ENCODE results near the gene RHBDF1. TPM values are rescaled to one million over a fixed set of nuclear protein-coding genes. Genes with fewer than 3 reads are reported as not detected.

The RHBDF1 gene
- total and polyA plus RNA-seq, 9 of the 15 experiments (the other 6 are each of a cell fraction or from before 2014, with no cell fraction given) = 1.0 to 8.2 (median 4.2) TPM

DNA sequence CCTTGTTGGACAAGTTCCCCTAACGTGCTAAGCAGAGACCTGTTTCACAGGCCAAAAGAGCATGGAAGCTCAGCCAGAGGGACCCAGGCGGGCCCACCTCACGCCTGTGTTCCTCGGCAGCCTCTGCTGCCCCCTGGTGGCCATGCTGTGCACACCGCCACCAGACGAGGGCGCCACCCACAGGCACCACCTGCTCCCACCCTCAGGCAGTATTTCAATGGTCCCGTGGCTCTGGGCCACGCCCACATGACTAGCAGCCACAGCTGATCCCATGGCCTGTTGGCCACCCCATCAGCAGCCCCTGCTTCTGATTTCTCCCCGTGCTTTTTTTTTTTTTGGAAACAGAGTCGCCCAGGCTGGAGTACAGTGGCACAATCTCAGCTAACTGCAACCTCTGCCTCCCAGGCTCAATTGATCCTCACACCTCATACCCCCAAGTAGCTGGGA, 24.5 kb upstream of the RHBDF1 start (continued):
- no peak for TF ChIP-seq ETV6 (IDR thresholded peaks at IDR 0.05; ENCODE audit: borderline replicate concordance in 1 of 2, low read depth in 2 of 2, low read length in 1 of 2)
- TF ChIP-seq ETV6 (CRISPR knock-in tag; IDR thresholded peaks at IDR 0.05; ENCODE audit: borderline replicate concordance) = no peak
- TF ChIP-seq PTRF (tag; IDR thresholded peaks at IDR 0.05) = no peak
- TF ChIP-seq POLR2AphosphoS2 (IDR thresholded peaks at IDR 0.05; ENCODE audit: low read length) = peak; percentile 89; the same call in 1 of the 2 replicates
- peak; percentile 92 for TF ChIP-seq BHLHE40 (IDR thresholded peaks at IDR 0.05; ENCODE audit: low read length)
- peak; percentile 32; the same call in 1 of the 2 replicates for TF ChIP-seq CREB1 (IDR thresholded peaks at IDR 0.05)
- peak; percentile 71; the same call in 1 of the 2 replicates for TF ChIP-seq CREB1 (CRISPR knock-in tag; IDR thresholded peaks at IDR 0.05)
- TF ChIP-seq PRMT5 (CRISPR knock-in tag; IDR thresholded peaks at IDR 0.05) = no peak
- TF ChIP-seq, protein P1, sequence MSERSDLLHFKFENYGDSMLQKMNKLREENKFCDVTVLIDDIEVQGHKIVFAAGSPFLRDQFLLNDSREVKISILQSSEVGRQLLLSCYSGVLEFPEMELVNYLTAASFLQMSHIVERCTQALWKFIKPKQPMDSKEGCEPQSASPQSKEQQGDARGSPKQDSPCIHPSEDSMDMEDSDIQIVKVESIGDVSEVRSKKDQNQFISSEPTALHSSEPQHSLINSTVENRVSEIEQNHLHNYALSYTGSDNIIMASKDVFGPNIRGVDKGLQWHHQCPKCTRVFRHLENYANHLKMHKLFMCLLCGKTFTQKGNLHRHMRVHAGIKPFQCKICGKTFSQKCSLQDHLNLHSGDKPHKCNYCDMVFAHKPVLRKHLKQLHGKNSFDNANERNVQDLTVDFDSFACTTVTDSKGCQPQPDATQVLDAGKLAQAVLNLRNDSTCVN (CRISPR knock-in tag; IDR thresholded peaks at IDR 0.05) = no peak
- no peak for TF ChIP-seq ZSCAN29 (IDR thresholded peaks at IDR 0.05)
- TF ChIP-seq ZNF184 (CRISPR knock-in tag; IDR thresholded peaks at IDR 0.05) = no peak
- TF ChIP-seq GABPA (tag; conservative IDR thresholded peaks at IDR 0.05; ENCODE audit: low read depth) = no peak
- TF ChIP-seq, protein P2, sequence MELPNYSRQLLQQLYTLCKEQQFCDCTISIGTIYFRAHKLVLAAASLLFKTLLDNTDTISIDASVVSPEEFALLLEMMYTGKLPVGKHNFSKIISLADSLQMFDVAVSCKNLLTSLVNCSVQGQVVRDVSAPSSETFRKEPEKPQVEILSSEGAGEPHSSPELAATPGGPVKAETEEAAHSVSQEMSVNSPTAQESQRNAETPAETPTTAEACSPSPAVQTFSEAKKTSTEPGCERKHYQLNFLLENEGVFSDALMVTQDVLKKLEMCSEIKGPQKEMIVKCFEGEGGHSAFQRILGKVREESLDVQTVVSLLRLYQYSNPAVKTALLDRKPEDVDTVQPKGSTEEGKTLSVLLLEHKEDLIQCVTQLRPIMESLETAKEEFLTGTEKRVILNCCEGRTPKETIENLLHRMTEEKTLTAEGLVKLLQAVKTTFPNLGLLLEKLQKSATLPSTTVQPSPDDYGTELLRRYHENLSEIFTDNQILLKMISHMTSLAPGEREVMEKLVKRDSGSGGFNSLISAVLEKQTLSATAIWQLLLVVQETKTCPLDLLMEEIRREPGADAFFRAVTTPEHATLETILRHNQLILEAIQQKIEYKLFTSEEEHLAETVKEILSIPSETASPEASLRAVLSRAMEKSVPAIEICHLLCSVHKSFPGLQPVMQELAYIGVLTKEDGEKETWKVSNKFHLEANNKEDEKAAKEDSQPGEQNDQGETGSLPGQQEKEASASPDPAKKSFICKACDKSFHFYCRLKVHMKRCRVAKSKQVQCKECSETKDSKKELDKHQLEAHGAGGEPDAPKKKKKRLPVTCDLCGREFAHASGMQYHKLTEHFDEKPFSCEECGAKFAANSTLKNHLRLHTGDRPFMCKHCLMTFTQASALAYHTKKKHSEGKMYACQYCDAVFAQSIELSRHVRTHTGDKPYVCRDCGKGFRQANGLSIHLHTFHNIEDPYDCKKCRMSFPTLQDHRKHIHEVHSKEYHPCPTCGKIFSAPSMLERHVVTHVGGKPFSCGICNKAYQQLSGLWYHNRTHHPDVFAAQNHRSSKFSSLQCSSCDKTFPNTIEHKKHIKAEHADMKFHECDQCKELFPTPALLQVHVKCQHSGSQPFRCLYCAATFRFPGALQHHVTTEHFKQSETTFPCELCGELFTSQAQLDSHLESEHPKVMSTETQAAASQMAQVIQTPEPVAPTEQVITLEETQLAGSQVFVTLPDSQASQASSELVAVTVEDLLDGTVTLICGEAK (IDR thresholded peaks at IDR 0.05) = no peak
- TF ChIP-seq, protein P2 (CRISPR knock-in tag; IDR thresholded peaks at IDR 0.05) = no peak
- peak; percentile 92 for TF ChIP-seq XRCC5 (IDR thresholded peaks at IDR 0.05; ENCODE audit: low read depth, low read length)
- TF ChIP-seq TAL1 (IDR thresholded peaks at IDR 0.05) = no peak
- TF ChIP-seq, protein P3, sequence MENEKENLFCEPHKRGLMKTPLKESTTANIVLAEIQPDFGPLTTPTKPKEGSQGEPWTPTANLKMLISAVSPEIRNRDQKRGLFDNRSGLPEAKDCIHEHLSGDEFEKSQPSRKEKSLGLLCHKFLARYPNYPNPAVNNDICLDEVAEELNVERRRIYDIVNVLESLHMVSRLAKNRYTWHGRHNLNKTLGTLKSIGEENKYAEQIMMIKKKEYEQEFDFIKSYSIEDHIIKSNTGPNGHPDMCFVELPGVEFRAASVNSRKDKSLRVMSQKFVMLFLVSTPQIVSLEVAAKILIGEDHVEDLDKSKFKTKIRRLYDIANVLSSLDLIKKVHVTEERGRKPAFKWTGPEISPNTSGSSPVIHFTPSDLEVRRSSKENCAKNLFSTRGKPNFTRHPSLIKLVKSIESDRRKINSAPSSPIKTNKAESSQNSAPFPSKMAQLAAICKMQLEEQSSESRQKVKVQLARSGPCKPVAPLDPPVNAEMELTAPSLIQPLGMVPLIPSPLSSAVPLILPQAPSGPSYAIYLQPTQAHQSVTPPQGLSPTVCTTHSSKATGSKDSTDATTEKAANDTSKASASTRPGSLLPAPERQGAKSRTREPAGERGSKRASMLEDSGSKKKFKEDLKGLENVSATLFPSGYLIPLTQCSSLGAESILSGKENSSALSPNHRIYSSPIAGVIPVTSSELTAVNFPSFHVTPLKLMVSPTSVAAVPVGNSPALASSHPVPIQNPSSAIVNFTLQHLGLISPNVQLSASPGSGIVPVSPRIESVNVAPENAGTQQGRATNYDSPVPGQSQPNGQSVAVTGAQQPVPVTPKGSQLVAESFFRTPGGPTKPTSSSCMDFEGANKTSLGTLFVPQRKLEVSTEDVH (IDR thresholded peaks at IDR 0.05; ENCODE audit: low read depth, partially characterized antibody) = peak; percentile 33
